GM23338 (cell line): ENCODE results near the gene ERCC3. TPM values are rescaled to one million over a fixed set of nuclear protein-coding genes. Genes with fewer than 3 reads are reported as not detected.
"Not testable (repeated sequence)": the region's sequence is repeated elsewhere in the genome, so short reads cannot be mapped to it uniquely, and the experiment has no call there.

Experiments
- ATAC-seq: fragments of 200-7000 bp; cut with Tn5 transposase; 3 replicates; pipeline ENCODE4 v1.9.1; 2020
- DNase-seq: peaks from one replicate; pipeline ENCODE4 v3.0.0-alpha.2; 2015; ENCODE audit warnings: low spot score
- H2AFZ ChIP-seq: fragments of 200-600 bp; sonication (generic); 2 replicates; pipeline ENCODE4 v1.8.0; 2016; ENCODE audit warnings: antibody characterized with exemption, mild to moderate bottlenecking, moderate library complexity
- H3F3A ChIP-seq: fragments of 200-600 bp; sonication (generic); replicated peaks from 2 replicates; pipeline ENCODE4 v1.8.0; 2017; ENCODE audit warnings: antibody characterized with exemption, mixed run types, low read depth
- H3K27ac ChIP-seq: fragments of 200-600 bp; sonication (generic); 2 replicates; pipeline ENCODE4 v1.6.1; 2016; ENCODE audit warnings: low read depth
- H3K27me3 ChIP-seq: fragments of 200-600 bp; sonication (generic); 2 replicates; pipeline ENCODE4 v1.8.0; 2016; ENCODE audit warnings: mild to moderate bottlenecking, mixed run types, moderate library complexity; ENCODE audit not compliant: insufficient read depth
- H3K36me3 ChIP-seq: fragments of 200-600 bp; sonication (generic); 2 replicates; pipeline ENCODE4 v1.8.0; 2016; ENCODE audit warnings: mild to moderate bottlenecking; ENCODE audit not compliant: insufficient read depth
- H3K4me1 ChIP-seq: fragments of 200-600 bp; sonication (generic); 2 replicates; pipeline ENCODE4 v1.8.0; 2016; ENCODE audit warnings: mild to moderate bottlenecking, moderate library complexity; ENCODE audit not compliant: insufficient read depth
- H3K4me2 ChIP-seq: fragments of 200-600 bp; sonication (generic); 2 replicates; pipeline ENCODE4 v1.7.1; 2017; ENCODE audit warnings: mixed run types
- H3K4me3 ChIP-seq: fragments of 200-600 bp; sonication (generic); 2 replicates; pipeline ENCODE4 v1.6.1; 2016; ENCODE audit warnings: mixed run types
- H3K79me2 ChIP-seq: fragments of 200-600 bp; sonication (generic); replicated peaks from 2 replicates; pipeline ENCODE4 v1.8.0; 2017; ENCODE audit warnings: mild to moderate bottlenecking; ENCODE audit not compliant: insufficient read depth
- H3K9me2 ChIP-seq: fragments of 200-600 bp; sonication (generic); 2 replicates; pipeline ENCODE4 v1.8.0; 2017; ENCODE audit not compliant: insufficient read depth
- H4K20me1 ChIP-seq: fragments of 200-600 bp; sonication (generic); replicated peaks from 2 replicates; pipeline ENCODE4 v1.8.0; 2017; ENCODE audit warnings: mild to moderate bottlenecking; ENCODE audit not compliant: insufficient read depth
- H3K27ac Mint-ChIP-seq: 2 replicates; pipeline ENCODE4 v1.8.0; 2020; ENCODE audit warnings: inconsistent platforms, mild to moderate bottlenecking, moderate library complexity, mixed read lengths
- H3K27me3 Mint-ChIP-seq: 3 replicates; pipeline ENCODE4 v1.8.0; 2022; ENCODE audit warnings: low read depth, mild to moderate bottlenecking, moderate library complexity, mixed read lengths, inconsistent platforms; ENCODE audit not compliant: insufficient read depth, poor library complexity
- H3K36me3 Mint-ChIP-seq: 3 replicates; pipeline ENCODE4 v1.8.0; 2021; ENCODE audit warnings: low read depth, mild to moderate bottlenecking, inconsistent platforms, moderate library complexity, mixed read lengths
- H3K4me1 Mint-ChIP-seq: 3 replicates; pipeline ENCODE4 v1.8.0; 2020; ENCODE audit warnings: mild to moderate bottlenecking, inconsistent platforms, mixed read lengths
- H3K4me3 Mint-ChIP-seq: 3 replicates; pipeline ENCODE4 v1.8.0; 2021; ENCODE audit warnings: moderate library complexity, mild to moderate bottlenecking, inconsistent platforms, mixed read lengths
- H3K9me3 Mint-ChIP-seq: 3 replicates; pipeline ENCODE4 v1.8.0; 2020; ENCODE audit warnings: moderate library complexity, mild to moderate bottlenecking, inconsistent platforms, mixed read lengths
- polyA plus RNA-seq: library from polyadenylated mRNA; unstranded; fragments of >200 nt; fragmentation: Nextera tagmentation; extraction: Ambion mirVana; gene quantifications from 2 replicates; pipeline ENCODE4 v1.2.1, GENCODE V29; 2016
- total RNA-seq: library from RNA; depleted of rRNA; stranded (reverse); fragments of >200 nt; shearing (Covaris generic); gene quantifications from 2 replicates; pipeline ENCODE4 v1.2.3, GENCODE V29; 2014
- TF ChIP-seq, protein P1 (sequence below): IDR thresholded peaks from one replicate; pipeline ENCODE4 v1.6.1; 2018; ENCODE audit warnings: antibody characterized with exemption; ENCODE audit not compliant: unreplicated experiment
- TF ChIP-seq, protein P2 (sequence below): fragments of 250-450 bp; sonication (Bioruptor Pico); IDR thresholded peaks from 2 replicates; pipeline ENCODE4 v1.5.0; 2020; ENCODE audit warnings: mild to moderate bottlenecking, moderate library complexity

Gene ERCC3
- total and polyA plus RNA-seq, 2 experiments from 2014 or later, result 35.1 to 62.7 TPM

DNA sequence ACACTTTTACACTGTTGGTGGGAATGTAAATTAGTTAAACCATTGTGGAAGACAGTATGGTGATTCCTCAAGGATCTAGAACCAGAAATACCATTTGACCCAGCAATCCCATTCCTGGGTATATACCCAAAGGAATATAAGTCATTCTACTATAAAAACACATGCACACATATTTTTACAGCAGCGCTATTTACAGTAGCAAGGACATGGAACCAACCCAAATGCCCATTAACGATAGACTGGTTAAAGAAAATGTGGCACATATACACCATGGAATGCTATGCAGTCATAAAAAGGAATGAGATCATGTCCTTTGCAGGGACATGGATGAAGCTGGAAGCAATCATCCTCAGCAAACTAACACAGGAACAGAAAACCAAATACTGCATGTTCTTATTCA is 79.7 kb downstream of the ERCC3 start:
- not testable (repeated sequence) for H3K4me3 ChIP-seq, H3K9me3 Mint-ChIP-seq, H3K79me2 ChIP-seq, DNase-seq, H3K9me2 ChIP-seq, ATAC-seq, H3K4me2 ChIP-seq, H2AFZ ChIP-seq, H3K36me3 ChIP-seq, H3K36me3 Mint-ChIP-seq, H3K27ac Mint-ChIP-seq, H3K27ac ChIP-seq, H3K4me3 Mint-ChIP-seq, H3F3A ChIP-seq, H4K20me1 ChIP-seq
- Mint-ChIP-seq H3K4me1 (peaks cover 27% of the 10 kb centered on the region), H3K27me3 (peaks cover 21% of the 10 kb centered on the region)
- Histone ChIP-seq H3K27me3 (peaks cover 70% of the 10 kb centered on the region), H3K4me1 (peaks cover 28% of the 10 kb centered on the region)

- Histone ChIP-seq H3K27ac (no peak overlapping the region), H2AFZ (peak overlapping the region; percentile 32; the same call in 1 of the 2 replicates), H3K4me3 (peak overlapping the region; percentile 41; the same call in 1 of the 2 replicates), H4K20me1 (no peaks in the 10 kb centered on the region; the same call in 1 of the 2 replicates), H3K9me2 (no peaks in the 10 kb centered on the region; the same call in 1 of the 2 replicates), H3K79me2 (no peaks in the 10 kb centered on the region; the same call in none of the 2 replicates), H3K27me3 (peaks cover 37% of the 10 kb centered on the region), H3K36me3 (no peaks in the 10 kb centered on the region), H3K4me1 (peaks cover 41% of the 10 kb centered on the region), H3F3A (no peaks in the 10 kb centered on the region), H3K4me2 (peak overlapping the region; percentile 76)
- no peak overlapping the region for H3K27ac Mint-ChIP-seq
- peaks cover 4% of the 10 kb centered on the region; the same call in 1 of the 3 replicates for H3K9me3 Mint-ChIP-seq
- DNase-seq (peak; percentile 86), ATAC-seq (peak; percentile 78)
- 0 out of 3 replicates have a peak, but pooled peaks cover 2% of the 10 kb centered on the region for H3K36me3 Mint-ChIP-seq
- TF ChIP-seq, protein P1, sequence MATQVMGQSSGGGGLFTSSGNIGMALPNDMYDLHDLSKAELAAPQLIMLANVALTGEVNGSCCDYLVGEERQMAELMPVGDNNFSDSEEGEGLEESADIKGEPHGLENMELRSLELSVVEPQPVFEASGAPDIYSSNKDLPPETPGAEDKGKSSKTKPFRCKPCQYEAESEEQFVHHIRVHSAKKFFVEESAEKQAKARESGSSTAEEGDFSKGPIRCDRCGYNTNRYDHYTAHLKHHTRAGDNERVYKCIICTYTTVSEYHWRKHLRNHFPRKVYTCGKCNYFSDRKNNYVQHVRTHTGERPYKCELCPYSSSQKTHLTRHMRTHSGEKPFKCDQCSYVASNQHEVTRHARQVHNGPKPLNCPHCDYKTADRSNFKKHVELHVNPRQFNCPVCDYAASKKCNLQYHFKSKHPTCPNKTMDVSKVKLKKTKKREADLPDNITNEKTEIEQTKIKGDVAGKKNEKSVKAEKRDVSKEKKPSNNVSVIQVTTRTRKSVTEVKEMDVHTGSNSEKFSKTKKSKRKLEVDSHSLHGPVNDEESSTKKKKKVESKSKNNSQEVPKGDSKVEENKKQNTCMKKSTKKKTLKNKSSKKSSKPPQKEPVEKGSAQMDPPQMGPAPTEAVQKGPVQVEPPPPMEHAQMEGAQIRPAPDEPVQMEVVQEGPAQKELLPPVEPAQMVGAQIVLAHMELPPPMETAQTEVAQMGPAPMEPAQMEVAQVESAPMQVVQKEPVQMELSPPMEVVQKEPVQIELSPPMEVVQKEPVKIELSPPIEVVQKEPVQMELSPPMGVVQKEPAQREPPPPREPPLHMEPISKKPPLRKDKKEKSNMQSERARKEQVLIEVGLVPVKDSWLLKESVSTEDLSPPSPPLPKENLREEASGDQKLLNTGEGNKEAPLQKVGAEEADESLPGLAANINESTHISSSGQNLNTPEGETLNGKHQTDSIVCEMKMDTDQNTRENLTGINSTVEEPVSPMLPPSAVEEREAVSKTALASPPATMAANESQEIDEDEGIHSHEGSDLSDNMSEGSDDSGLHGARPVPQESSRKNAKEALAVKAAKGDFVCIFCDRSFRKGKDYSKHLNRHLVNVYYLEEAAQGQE, result no peak
- TF ChIP-seq, protein P2, sequence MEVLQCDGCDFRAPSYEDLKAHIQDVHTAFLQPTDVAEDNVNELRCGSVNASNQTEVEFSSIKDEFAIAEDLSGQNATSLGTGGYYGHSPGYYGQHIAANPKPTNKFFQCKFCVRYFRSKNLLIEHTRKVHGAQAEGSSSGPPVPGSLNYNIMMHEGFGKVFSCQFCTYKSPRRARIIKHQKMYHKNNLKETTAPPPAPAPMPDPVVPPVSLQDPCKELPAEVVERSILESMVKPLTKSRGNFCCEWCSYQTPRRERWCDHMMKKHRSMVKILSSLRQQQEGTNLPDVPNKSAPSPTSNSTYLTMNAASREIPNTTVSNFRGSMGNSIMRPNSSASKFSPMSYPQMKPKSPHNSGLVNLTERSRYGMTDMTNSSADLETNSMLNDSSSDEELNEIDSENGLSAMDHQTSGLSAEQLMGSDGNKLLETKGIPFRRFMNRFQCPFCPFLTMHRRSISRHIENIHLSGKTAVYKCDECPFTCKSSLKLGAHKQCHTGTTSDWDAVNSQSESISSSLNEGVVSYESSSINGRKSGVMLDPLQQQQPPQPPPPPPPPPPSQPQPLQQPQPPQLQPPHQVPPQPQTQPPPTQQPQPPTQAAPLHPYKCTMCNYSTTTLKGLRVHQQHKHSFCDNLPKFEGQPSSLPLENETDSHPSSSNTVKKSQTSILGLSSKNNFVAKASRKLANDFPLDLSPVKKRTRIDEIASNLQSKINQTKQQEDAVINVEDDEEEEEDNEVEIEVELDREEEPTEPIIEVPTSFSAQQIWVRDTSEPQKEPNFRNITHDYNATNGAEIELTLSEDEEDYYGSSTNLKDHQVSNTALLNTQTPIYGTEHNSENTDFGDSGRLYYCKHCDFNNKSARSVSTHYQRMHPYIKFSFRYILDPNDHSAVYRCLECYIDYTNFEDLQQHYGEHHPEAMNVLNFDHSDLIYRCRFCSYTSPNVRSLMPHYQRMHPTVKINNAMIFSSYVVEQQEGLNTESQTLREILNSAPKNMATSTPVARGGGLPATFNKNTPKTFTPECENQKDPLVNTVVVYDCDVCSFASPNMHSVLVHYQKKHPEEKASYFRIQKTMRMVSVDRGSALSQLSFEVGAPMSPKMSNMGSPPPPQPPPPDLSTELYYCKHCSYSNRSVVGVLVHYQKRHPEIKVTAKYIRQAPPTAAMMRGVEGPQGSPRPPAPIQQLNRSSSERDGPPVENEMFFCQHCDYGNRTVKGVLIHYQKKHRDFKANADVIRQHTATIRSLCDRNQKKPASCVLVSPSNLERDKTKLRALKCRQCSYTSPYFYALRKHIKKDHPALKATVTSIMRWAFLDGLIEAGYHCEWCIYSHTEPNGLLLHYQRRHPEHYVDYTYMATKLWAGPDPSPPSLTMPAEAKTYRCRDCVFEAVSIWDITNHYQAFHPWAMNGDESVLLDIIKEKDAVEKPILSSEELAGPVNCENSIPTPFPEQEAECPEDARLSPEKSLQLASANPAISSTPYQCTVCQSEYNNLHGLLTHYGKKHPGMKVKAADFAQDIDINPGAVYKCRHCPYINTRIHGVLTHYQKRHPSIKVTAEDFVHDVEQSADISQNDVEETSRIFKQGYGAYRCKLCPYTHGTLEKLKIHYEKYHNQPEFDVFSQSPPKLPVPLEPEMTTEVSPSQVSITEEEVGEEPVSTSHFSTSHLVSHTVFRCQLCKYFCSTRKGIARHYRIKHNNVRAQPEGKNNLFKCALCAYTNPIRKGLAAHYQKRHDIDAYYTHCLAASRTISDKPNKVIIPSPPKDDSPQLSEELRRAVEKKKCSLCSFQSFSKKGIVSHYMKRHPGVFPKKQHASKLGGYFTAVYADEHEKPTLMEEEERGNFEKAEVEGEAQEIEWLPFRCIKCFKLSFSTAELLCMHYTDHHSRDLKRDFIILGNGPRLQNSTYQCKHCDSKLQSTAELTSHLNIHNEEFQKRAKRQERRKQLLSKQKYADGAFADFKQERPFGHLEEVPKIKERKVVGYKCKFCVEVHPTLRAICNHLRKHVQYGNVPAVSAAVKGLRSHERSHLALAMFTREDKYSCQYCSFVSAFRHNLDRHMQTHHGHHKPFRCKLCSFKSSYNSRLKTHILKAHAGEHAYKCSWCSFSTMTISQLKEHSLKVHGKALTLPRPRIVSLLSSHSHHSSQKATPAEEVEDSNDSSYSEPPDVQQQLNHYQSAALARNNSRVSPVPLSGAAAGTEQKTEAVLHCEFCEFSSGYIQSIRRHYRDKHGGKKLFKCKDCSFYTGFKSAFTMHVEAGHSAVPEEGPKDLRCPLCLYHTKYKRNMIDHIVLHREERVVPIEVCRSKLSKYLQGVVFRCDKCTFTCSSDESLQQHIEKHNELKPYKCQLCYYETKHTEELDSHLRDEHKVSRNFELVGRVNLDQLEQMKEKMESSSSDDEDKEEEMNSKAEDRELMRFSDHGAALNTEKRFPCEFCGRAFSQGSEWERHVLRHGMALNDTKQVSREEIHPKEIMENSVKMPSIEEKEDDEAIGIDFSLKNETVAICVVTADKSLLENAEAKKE, result peak; percentile 66; the same call in 1 of the 2 replicates
- peaks cover 2% of the 10 kb centered on the region for H3K27me3 Mint-ChIP-seq
- peak overlapping the region; percentile 45; the same call in 2 of the 3 replicates for H3K4me3 Mint-ChIP-seq
- H3K4me1 Mint-ChIP-seq, result peaks cover 40% of the 10 kb centered on the region
These were observed 85.6 kb downstream of the ERCC3 start for GRCh38 chr2:127208313-127208712.
